ENCODE results near the gene COQ9.
"Not testable (repeated sequence)": the region's sequence is repeated elsewhere in the genome, so short reads cannot be mapped to it uniquely, and the experiment has no call there.

Gene COQ9

DNA sequence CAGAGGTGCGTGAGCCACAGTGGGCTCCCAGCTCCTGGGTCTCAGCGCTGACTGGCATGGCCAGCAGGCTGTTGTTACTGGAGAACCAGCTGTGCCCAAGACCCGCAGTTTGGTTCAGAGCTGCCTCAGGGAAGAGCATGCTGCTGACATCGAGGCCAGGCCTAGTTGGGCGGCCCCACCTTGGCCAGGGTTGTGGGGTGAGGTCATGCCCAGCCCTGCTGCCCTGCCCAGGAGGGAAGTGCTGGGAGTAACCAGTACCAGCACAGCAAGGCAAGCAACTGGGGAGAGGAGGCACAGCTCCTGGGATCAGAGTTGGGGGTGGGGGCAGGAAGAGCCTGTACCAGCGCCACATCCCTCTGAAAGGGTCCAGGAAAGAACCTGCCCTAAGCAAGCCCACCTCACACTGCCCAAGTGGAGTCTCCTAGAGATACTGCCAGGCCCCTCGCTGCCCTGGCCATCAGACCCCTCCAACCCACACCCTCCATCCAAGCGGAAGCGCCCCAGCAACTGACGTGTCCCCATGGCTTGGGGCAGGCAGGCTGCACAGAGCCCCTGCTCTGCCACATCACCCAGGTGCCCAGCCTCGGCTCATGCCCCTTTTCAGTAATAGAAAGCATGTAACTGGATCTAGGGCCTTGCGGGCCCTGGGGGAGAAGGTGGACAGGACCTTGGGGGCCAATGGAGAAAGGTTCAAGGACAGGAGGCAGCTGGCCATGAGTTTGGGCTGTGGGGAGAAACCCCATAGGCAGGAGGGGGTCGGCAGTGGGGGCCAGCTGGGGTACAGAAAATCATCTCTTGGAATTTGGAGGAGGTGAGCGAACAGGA, 38.0 kb downstream of the COQ9 start:
- DNase-seq (ENCODE audit: low read depth, low spot score): no peak

DNA sequence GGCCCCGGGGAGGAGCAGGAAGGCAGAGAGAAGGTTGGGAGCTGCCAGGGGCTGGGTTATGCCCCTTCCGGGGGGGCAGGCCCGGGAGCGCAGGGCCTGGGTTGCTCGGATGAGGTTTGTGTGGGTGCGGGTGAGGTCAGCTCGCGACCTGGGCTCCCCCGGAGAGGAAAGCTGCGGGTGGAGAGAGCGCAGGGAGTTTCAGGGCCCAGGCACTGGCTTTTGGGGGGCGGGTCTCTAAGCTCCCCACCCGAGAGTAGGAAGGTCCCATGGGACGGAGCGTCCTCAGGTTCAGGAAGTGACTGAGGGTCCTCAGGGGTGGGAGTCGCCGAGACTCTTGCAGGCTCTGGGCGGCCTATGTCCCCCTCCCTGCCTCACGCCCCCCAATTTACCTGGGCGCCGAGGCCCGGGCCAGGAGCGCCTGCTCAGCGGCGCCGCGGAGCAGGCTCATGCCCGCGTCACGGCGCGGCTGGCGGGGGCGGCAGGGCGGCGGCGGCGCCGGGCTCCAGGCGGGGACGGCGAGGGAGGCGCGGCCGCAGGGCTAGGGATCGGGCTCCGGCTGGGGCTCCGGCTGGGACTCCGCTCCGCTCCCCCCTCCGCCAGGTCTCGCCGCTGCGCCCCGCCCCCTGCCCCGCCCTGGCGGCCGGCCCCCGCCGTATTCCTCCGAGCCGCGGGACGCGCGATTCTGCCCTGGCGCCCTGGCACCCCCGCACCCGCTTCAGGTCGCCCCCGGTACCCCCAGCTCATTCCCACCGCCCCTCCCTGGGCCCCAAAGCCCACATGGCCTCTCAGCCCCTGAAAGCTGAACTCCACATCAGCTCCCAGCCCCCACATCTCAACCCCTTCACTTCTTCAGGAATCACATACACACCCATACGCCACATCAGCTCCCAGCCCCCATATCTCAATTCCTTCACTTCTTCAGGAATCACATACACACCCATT, 38.9 kb downstream of the COQ9 start, which contains the start of gene DOK4:
Gene DOK4, minus strand, starts transcription at position 578 of the 942 bp plus-strand sequence. CDS start 6,986 bp downstream, outside the sequence.
- peak; percentile 60 for DNase-seq (ENCODE audit: low read depth, low spot score)

DNA sequence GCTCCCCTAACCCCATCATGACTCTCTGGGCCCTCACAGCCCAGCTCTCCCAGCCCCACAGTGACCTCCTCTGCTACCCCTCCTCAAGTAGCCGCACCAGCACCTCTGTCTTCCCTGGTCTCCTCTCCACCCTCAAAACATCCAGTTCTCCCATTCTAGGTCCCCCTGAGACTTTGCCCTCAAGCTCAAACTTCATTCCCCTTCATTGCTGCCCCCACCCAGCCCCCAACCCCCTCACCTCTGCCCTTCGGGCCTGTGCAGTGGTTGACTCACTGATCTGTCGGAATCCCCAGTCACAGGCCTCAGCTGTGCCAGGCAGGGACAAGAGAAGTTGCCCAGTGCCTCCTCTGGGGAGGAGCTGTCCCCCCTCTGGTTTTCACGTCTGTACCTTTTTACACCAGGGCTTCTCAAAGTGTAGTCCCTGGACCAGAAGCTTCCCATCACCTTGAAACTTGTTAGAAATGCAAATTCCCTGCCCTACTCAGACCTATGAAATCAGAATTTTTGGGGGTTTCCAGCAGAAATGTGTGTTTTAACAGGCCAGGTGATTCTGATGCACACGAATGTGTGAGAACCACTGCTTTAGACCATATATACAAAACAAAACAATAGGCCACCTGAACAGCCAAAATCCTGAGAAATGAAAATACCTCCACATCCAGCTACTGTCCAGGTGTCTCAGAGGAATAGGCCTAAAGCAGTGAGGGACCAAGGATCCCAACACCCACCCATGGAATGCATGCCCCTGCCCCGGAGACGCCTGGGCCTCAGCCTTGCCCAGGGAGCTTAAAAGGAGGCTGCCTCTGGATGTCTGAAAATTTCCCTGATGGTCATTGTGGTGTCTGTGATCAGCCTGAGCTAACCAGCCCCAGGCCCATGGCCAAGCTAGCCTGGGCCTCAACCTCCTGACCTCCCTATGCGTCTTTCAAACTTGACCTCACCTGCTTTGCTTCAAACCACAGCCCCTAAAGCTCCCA, 39.9 kb downstream of the COQ9 start:
- no peak for DNase-seq (ENCODE audit: low read depth, low spot score)

DNA sequence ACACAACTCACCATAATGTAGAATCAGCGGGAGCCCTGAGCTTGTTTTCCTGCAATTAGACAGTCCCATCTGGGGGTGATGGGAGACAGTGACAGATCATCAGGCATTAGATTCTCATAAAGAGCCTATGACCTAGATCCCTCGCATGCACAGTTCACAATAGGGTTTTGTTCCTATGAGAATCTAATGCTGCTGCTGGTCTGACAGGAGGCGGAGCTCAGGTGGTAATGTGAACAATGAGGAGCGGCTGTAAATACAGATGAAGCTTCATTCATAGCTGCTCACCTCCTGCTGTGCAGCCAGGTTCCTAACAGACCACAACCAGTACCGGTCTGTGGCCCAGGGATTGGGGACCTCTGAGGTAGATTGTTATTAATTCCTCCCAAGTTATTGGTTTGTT, 42.0 kb downstream of the COQ9 start:
- no peak for DNase-seq (ENCODE audit: low read depth, low spot score)

DNA sequence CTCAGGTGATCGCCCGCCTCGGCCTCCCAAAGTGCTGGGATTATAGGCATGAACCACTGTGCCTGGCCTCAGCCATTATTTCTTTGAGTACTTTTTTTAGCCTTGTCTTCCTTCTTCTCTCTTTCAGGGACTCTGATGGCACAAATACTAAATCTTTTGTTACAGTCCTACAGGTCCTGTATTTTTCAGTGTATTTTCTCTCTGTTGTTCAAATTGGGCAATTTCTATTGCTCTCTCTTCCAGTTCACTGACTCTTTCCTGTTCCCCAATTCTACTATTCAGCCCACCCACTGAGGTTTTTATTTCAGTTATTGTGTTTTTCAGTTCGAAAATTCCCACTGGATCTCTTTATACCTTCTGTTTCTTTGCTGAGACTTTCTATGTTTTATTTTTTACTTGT, 46.5 kb downstream of the COQ9 start:
- no peak for DNase-seq (ENCODE audit: low read depth, low spot score)

DNA sequence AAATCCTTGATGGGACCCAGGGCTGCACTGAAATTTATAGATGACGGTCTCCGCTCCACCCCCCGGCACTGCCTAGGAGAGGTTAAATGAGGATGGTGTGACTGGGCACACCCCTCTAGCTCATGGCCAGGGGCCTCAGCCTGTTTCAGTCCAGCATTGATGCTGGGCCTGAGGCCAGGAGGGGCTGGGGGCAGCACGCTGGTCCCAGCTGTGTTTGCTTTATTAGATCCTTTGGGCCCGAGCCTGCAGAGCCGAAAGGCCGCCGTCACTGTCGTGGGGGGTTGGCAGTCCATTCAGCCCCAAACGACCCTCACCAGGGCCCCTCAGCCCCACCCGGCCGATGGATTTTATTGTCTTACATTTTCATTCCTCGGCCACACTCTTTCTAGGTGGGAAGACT, 49.8 kb downstream of the COQ9 start:
- DNase-seq (ENCODE audit: low read depth, low spot score): no peak

DNA sequence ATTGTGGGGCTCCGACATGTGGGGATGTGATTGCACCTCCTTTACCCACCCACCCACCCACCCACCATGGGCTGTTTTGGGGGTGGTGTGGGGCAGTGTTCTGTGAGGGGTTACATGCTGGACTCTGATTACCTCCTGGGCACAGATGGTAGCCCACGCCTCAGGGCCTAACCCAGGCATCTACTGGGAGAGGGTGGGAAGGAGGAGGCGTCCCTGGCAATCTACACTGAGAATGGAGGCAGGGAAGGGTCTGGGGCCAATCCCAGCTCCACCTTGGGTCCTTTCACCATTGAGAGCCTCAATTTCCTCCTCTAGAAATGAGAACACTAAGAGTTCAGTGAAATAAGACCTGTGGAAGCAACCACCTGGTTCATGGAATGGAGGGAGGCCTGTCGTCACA, 50.8 kb downstream of the COQ9 start:
- no peak for DNase-seq (ENCODE audit: low read depth, low spot score)

DNA sequence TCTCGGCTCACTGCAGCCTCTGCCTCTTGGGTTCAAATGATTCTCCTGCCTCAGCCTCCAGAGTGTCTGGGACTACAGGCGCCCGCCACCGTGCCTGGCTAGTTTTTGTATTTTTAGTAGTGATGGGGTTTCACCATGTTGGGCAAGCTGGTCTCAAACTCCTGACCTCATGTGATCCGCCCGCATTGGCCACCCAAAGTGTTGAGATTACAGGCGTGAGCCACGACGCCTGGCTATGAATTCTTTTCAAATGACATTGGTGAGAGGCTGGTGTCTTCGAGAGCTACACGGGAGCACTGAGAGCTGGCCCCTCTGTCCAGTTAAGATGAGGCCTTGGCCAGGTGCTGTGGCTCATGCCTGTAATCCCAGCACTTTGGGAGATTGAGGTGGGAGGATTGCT, 52.7 kb downstream of the COQ9 start:
- DNase-seq (ENCODE audit: low read depth, low spot score): not testable (repeated sequence)

DNA sequence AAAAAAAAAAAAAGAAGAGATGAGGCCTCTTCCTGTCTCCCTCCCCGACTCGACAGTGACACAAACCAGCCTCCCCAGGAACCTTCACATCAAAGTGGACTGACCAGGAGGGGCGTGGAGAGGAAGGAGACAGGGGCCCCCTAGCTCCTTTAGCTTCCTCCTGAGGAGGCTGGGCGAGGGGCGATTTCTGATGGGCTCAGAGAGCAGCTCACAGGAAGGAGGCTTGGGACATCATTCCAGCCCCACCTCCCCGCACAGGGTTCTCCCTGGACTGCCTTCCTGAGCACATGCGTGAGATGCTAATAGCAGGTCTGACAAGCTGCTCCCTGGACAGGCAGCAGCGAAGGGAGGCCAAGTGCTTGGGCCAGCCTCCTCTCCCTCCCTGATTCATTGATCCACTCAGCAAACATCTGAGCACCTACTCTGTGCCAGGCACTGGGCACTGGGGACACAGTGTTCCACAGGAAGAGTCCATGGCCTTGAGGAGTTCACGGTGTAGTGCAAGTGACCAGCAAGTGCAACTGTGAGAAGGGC, 53.4 kb downstream of the COQ9 start:
- DNase-seq (ENCODE audit: low read depth, low spot score): no peak

DNA sequence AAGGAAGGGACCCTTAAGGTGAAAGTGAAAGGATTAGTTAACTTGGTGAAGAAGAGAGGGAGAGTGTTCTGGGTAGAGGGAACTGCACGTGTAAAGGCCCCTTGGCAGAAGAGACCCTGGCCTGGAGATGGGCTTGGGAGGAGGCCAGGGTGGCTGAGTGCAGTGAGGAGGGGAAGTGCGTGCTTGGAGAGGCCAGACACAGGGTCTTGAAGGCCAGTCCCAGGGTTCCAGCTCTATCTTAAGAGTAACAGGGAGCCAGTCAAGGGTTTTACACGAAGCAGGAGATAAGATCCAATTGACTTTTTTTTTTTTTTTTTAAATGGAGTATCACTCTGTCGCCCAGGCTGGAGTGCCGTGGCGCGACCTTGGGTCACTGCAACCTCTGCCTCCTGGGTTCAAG, 54.2 kb downstream of the COQ9 start:
- DNase-seq (ENCODE audit: low read depth, low spot score): no peak

DNA sequence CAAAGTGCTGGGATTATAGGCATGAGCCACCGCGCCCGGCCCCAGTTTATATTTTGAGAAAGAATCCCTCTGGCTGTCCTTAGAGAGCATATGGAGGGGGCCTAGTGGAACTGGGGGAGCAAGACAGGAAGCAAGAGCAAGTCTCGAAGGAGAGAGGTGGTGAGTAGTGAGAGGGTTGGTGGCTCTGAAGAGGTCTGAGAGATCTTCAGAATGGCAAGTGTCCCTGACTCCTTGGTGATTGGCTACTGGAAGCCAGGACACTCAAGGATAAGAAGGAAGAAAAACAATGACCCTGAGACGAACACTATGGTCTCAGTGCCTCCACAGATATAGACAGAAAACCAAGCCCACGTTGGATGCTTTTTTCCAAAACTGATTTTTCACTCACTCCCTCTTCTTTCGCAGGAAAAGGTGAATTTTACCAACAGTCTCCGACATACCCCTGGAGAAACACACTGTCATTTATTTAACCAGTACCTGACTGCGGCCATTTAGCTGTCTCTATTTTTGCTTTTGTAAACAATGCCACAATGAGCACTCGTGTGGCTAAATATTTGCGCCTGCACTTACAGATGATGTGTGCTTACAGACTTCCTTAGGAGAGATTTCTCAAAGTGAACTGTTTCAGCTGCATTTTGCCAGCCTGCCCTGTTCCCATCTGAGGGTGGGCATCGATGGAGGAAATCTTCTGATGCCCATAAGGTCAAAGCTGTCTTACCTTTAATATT, 54.9 kb downstream of the COQ9 start:
- no peak for DNase-seq (ENCODE audit: low read depth, low spot score)

DNA sequence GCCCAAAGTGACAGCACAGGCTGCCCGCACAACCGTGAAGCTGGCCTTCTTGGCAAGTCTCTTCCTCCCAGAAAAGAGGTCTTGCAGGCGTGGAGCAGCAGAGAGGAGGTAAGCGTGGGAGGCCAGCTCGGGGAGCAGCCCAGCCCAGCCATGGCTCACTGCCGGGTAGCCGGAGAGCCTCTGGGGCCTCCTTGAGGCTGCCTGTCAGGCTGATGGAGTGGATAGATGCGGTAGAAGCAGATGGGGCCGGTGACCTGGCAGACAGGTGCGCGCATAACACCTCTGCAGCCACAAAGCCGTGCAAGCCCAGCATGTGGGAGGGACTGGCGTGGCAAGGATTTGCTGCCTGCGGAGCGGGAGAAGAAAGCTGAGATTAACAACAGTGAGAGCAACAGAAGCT, 56.1 kb downstream of the COQ9 start:
- no peak for DNase-seq (ENCODE audit: low read depth, low spot score)

DNA sequence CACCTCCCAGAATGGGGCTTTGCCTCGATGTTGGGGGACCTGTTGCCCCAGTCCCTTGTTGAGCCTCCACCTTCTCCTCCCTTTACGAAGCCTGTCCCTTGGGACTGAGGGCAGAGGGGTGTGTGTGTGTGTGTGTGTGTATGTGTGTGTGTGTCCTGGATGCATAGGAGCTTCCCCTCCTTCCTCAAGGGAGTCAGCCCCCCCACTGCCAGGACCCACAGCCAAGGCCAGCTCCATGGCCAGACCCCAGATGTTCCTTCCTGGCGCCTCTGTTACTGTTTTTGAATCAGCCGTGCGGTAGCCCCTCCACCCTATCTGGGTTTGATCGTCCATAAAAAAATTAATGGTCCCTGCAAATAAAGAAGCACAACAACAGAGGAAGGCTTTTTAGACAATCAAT, 56.7 kb downstream of the COQ9 start:
- DNase-seq (ENCODE audit: low read depth, low spot score): no peak

DNA sequence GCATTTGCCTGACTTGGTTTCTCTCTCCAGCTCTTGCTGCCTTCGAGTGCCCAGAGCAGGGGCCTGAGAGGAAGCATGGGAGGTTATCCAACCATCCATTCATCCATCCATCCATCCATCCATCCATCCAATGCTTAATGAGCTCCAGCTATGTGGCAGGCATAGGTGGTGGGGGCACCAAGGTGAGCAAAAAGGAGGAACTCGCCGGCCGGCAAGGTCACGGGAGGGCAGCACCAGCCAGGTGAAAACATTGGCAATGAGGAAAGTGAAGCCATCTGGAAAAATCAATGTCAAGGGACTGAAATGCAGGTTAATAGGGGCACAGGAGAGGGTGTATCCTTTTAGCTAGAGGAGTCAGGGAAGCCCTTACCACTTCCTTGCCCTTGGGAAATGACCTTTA, 57.2 kb downstream of the COQ9 start:
- no peak for DNase-seq (ENCODE audit: low read depth, low spot score)

DNA sequence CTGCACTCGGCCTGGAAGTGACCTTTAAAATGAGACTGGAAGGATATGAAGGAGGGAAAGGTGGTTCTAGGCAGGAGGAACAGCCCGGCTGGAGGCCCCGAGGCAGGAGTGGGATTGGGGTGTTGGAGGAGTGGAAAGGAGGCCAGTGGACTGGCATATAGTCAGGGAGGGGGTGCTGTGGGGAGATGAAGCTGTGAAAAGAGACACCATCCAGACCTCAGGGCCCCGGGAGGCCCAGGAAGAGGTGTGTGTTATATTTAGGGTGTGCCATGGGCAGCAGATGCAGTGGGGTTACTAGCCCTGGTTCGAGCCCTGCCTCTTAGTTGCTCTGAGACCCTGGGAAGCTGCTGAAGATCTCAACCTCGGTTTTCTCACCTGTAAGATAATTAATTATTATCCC, 57.9 kb downstream of the COQ9 start:
- DNase-seq (ENCODE audit: low read depth, low spot score): no peak

DNA sequence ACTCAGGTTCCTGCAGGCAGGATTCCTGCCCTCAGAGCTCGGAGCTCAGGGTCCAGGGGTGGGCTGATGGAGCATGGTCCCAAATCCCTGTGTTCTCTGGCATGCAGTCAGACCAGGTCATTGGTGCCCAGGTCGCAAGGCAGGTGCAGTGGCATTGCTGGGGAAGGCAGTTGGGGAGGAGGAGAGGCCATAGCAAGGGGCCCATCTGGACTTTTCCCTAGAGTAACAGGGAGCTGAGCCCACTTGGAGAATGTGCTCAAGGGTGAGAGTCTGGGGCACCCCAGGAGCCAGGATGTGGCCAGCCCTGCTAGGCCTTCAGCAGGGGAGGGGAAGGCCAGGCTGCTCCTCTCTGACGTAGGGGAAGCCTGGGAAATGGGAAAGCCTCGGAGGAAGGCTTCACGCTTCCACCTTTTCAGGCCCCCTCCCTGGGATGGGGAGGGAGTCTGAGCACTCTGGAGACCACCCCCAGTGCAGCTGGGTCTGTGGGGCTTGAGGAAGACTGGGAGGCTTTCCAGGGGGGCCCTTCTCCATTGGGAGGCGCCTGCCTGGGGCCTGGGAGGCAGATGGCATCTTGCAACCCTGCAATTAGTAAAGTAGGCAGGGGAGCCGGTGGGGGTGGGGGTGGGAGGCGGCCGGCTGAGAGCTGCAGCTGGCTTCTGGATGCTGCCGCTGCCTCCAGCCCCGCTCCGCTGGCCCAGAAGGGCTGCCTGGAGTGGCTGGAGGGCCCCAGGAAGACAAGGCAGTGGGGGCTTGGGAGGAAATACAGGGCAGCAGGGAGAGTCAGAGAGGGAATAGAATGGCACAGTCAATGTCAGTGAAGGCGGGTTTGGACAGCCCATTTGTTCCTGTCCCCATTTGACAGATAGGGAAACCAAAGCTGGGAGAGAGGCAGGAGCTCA, 60.1 kb downstream of the COQ9 start:
- DNase-seq (ENCODE audit: low read depth, low spot score): no peak

DNA sequence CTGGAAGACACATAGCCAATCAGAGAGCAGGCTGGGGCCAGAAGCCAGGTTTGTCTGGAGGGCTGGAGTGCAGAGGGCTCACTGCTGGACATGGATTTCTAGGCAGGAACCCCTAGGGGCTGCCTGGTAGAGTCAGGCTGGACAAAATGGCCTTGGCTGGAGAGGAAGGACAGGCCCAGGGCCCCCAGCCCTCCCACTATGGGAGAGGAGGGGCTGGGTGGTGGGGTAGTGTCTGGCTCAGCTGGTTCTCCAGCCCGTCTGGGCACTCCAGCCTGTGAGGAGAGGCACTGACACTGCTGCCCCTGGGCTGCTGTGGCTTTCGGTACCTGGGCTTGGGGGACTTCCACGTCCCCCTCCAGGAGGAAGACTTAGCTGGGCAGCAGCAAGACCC, 60.8 kb downstream of the COQ9 start:
- no peak for DNase-seq (ENCODE audit: low read depth, low spot score)

DNA sequence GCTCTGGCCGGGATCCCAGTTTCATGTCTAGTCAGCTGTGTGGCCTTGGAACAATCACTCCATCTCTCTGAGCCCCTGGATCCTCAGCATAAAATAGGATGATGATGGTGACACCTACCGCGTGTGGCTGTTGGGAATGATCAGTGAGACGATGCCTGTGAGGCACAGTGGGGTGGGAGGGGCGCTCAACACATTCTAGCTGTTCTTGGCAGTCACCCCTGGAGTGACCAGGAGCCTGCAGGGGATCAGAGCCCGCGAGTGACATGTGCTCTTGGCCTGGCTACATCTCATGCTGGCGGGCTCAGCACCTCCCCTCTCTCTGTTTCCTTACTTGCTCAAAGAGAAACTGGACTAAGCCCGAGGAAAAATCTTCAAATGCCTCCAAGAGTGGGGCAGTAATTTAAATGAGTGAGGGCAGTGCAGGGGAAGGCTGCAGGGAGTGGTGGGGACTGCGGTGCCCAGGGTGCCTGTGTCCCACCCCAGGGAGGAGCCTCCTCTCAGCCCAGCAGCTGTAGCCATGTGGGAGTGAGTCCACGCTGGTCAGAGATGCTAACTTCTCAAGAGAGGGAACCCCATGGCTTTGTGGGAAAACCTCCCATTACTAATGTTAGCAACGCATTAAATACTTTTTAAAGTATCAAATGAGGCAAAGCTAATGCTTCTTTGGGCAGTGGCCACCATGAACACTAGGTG, 62.1 kb downstream of the COQ9 start:
- no peak for DNase-seq (ENCODE audit: low read depth, low spot score)
